GM19438 (cell line): ENCODE measurements around the gene SPTY2D1.
"Not testable (repeated sequence)": the region's sequence is repeated elsewhere in the genome, so short reads cannot be mapped to it uniquely, and the experiment has no call there.

Source experiments
- ATAC-seq: cut with Tn5 transposase; IDR thresholded peaks from one replicate; pipeline ENCODE4 v1.9.1; 2021; ENCODE audit warnings: low read depth; ENCODE audit not compliant: unreplicated experiment

The SPTY2D1 gene

DNA sequence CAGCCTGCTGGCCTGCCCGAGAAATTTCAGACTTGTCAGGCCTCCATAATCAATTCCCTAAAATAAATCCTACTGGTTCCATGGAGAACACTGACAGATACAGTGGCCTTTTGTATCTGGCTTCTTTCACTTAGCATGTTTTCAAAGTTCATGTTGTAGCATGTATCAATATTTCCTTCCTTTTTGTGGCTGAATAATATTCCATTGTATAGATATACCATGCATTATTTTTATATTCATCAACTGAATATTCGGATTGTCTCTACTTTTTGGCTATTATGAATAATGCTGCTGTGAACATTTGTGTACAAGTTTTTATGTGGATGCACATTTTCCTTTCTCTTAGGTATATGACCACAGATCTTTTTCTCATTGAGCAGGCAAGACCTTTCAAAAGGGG, 10.4 kb downstream of the SPTY2D1 start:
- ATAC-seq = no peak

DNA sequence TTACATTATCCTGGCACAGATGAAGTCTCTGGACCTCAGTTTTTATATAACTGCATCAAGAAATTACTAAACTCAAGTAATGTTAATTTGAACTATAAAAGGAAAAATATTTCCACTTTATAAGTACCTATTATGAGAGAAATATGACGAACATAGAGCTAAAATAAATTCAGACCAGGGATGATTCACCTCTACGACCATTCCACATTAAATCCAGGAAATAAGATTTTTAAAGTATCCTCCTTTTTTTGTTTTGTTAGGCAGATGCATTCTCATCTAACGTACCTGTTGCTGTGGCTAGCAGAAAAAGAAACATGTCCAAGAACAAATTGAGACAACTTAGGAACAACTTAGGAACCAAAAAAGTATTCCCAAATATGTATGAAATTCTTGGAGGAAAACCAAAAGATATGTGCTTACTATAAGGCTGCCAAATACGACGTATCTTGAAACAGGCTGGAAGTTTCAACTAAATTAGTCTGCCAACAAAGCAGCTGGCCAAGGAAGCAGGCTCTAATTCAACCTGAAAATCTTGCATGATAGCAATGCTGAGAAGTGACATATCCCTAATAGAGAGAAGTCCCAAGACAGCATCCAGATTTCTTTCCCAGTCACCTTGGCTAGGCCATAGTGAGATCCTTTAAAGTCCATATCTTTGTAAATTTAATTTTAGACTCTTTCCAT, 15.7 kb downstream of the SPTY2D1 start:
- no peak for ATAC-seq

DNA sequence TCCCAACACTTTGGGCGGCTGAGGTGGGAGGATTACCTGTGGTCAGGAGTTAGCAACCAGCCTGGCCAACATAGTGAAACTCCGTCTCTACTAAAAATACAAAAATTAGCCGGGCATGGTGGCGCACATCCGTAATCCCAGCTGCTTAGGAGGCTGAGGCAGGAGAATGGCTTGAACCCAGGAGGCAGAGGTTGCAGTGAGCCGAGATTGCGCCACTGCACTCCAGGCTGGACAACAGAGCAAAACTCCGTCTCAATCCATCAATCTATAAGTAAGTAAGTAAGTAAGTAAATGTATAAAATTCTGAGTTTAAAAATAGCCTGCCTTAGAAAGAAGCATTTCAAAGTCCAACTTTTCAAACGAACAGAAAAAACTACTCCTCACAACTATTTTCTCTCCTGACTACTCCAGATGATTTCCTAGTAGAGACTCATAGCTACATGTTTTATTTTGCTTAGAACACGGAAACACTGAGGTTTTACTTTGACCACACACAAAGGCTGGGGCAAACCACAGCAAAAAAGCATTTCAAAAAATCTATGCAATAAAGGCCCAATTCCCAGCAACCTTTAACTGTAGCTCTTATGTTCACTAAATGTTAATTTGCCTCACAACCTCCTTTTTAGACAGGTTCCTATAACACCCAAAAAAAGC, 16.3 kb downstream of the SPTY2D1 start:
- ATAC-seq = no peak

DNA sequence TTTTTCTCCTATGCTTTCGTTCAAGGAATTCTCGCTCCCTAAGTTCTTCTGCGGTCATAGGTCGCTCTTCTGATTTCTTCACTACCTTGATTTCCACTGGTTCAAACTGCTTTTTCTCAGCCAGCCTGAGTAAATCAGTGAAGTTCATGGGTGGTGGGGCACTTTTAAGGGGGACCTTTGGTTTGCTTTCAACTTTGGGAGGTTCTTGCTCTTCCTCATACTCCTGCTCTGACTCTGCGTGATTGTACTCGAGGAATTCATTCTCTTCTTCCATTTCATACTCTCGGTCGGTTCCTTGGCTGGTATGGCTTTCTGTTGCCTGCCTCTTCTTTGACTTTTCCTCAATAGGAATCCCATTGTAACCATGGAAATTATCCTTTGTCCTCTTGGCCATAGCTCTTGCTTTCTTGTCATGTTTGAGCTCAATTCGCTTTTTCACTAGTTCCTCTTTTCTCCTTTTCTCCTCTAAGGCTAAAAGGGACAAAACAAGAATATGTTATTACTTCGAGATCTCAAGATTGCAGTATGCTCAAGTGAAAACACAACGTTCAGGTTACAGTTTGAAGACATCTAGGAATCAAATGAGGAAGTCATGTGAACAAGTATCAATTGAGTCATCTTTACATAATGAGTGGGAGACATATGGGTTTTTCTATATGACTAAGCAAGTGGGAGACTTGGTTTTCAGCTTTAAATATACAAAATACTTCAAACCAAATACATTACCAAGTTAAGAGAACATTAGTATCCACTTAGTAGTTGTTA, 18.3 kb downstream of the SPTY2D1 start:
- ATAC-seq = peak; percentile 82

DNA sequence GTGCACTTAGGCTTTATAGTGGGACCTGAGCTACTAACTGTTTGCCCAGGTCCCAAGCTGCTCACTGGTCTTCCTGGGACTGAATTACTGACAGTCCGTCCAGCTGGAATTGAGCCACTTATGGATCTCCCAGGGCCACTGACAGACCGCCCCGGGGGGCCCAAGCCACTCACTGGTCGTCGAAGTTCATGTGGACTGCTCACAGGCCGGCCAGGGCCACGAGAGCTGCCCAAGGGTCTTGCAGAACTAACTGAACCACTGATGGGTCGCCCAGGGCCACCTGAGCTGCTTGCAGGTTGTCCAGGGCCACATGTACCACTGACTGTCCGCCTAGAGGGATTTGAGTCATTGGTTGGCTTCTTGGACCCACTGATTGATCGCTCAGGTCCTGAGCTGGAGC, 19.5 kb downstream of the SPTY2D1 start:
- no peak for ATAC-seq

DNA sequence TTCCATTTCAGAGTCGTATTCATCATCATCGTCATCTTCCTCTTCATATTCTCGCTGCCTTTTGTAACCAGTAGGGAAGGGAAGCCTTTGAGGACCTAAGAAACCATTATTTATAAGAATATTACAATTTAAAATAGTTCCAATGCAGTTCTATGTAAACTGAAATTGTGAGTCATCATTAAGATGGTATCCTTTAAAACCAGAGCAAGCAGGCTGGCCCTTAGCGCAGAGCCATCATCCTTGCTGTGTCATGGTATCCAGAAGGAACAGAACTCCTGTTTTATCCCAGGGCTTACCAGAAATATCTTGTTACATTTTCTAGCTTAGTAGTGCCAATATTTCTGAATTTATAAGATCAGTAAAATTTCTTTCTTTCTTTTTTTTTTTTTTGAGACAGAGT, 21.7 kb downstream of the SPTY2D1 start:
- ATAC-seq = no peak

DNA sequence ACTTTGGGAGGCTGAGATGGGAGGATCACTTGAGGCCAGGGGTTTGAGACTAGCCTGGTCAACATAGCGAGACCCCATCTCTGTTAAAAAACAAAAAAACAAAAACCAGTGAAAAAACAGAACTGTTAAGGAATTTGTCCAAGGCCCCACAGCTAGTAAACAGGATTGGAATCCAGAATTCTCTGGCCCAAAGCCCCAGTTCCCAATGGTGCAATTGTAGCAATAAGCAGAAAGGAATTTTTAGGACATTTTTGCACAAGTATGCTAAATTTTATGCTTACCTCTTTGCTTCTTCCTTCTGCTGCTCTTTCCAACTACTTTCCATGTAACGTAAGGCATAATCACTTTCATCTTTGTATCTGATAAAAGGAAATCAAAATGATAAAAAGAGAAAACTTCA, 22.9 kb downstream of the SPTY2D1 start:
- no peak for ATAC-seq

DNA sequence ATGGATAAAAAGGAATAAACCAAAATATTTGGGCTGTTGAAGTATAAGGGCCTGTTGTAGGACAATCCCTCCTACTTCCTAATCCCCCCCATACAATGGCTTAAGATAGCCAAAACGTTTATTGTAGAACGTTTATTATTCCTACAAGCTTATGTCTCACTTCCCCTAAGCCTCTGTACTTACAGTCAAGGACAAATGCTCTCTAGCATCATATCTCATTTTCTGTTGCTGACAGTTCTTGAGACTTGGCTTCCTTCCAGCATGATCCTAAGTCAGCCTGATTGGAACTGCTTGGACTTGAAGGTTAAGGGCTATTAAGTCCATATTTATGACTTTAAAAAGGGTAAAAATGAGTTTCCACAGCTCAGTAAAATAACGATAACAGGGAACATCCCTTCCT, 25.8 kb downstream of the SPTY2D1 start:
- ATAC-seq = no peak

DNA sequence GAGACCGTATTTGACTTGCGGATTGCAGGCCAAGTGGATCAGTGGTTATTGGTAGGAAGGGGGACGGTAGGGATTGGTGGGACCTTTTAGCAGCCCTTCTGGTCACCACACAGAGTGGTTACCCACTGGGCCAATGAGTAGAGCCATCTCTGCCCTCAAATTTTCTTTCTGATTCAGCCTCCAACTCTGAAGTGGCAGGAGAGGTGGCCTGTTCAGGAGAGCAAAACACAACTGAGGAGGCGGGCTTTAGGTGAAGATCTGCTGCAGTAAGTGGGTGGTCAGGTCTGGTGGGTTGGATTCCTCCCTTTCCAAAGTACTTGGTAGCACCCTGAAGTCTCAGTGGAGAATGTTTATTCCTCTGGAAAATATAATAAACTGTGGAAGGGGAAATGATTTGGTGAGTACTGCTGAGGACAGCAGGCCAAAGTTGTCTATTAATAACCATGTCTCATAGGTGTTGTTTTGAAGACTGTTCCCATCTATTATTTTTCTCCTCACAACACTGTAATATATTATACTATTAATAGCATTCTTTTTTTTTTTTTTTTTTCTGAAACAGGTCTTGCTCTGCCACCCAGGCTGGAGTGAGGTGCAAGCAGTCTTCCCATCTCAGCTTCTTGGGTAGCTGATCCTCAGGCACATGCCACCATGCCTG, 33.1 kb downstream of the SPTY2D1 start:
- ATAC-seq = no peak

DNA sequence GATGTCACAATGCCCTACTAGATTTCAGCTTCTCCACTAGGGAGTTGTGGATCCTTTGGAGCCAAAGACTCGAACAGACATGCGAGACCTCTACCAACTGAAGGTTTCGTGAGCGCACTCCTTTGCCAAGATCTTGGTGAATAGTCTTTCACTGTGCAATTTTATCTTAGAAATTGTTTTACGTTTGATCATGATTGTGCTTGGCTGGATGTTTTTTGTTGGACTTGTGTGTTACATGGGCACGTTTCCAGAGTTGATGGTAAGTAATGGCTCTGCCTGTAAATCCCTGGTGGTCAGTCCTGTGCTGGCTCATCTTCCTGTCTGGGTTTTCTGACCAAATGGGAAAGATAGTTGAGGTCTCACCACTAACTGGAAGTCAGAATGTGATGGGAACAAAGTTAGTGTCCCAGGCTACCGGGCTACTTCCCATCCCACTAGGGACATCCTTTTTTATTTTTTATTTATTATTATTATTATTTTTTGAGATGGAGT, 34.4 kb downstream of the SPTY2D1 start, which contains the start of gene MISFA:
MISFA (plus strand) TSS at position 51 of the 492 bp plus-strand sequence; CDS start at position 191, 140 bp downstream.
- no peak for ATAC-seq

DNA sequence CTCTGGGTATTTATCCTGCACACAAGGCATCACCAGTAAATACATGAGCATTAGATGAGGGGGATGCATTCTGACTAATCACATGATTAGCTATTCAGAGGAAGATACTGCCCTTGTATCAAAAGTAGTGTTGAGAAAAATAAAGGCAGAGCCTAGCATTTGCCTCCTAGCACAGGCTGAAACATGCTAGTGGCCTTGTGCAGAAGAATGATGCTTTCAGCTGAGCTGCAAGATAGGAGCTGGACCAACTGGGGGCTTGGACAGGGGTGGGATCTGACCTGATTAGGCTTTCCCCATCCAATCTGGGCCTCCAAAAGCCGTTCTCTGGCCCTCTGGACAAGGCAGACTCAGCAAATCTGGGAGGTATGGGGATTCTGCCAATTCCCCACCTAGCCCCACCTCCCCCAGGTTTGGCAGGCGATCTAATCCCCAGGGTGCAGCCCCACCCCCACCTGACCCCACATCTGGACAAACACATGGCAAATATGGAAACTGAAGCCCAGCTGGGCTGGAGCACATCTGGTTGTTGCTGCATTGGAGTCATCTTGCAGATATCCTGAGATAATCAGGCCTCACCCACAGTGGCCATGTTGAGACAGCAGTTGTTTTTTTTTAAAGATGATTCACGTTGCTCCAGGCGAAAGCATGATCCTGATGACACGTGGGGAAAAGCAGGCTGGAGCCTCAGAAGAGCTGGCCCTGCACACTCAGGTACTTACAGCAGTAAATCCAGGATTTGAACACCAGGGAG, 39.0 kb downstream of the SPTY2D1 start:
- ATAC-seq = no peak

DNA sequence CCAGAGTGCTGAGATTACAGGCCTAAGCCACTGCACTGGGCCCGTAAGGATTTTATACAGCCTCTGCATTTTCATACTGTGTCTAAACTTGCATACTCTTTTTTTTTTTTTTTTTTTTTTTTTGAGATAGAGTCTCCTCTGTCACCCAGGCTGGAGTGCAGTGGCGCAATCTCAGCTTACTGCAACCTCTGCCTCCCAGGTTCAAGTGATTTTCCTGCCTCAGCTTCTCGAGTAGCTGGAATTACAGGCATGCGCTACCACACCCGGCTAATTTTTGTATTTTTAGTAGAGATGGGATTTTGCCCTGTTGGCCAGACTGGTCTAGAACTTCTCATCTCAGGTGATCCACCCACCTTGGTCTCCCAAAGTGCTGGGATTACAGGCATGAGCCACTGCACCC, 40.1 kb downstream of the SPTY2D1 start:
- ATAC-seq = not testable (repeated sequence)

DNA sequence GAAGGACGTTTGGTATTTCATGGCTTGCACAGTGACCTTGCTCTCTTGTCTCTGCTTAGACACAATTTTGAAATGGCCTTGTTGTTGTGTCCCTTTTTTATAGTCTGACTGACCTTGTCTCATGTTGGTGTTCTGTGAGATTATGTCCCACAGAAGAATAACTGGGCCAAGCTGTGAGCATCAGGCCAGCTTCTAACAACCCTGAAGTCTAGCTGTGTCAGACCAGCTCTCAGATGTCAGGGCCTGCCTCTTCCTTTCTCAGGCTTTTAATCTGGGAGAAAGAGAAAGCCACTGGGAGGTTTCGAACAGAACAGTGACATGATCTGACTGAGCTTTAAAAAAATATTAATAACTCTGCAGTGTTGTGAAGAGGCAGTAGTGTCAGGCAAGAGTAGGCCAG, 43.6 kb downstream of the SPTY2D1 start:
- no peak for ATAC-seq

DNA sequence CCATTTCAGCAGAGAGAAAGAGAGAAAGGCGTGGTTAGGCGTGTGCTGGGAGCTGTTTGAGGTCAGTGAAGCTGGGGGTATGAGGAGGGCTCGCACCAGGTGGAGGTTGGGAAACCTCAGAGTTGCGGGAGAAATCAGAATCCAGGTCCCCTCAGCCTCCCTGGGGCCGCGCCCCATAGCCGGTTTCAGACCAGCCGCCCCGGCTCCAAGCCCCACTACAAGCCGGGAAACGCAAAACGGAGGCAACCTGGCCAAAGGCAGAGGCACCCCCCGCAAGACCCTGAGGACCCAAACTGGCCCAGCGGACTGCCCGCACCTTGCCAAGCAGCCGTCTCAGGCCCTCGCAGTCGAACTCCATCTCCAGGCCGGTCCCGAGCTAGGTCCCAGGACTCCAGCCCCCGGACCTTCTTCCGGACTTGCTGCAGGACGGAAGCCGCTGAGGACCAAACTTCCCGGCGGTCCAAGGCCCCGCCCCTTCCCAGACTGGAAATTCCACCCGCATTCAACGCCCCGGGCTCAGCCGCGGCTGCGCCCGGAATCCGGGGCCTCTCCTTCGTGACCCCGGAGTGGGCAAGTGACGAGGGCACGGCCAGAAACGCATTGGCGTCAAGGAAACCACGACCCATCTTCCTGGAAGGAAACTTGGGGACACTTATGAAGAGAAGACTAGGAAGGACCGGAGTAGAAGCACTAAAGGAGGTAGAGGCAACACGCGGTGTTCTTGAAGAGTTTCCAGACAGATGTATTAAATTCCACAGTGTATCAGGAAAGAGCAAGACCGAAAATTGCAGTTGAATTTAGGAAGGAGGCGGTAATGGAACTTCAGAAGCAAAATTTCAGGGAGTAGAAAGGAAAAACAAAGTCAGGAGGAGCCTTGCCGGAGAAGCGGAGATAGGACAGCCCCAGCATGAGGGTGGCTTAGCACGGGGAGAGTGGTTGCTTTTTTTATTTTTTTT, 45.6 kb downstream of the SPTY2D1 start, which contains the start of gene UEVLD:
UEVLD (minus strand) TSS at position 438 of the 956 bp plus-strand sequence; CDS start at position 358, 80 bp downstream.
- peak; percentile 76 for ATAC-seq

DNA sequence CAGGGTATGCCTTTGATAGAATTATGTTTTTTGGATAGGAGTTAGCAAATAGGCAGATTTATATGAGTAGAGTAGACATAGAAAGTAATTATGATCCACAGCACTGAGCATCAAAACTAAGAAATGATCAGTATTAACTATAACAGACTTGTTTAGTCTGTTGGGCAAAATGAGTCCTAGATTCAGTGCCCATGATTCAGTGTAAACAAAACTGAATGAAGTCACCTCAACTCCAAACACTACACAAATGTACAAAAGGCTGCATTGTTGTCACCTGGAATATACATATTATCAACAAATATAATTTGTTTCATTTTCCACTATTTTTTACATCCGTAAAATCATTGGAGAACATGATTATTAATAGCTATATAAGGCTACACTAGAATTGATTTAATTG, 52.3 kb downstream of the SPTY2D1 start:
- no peak for ATAC-seq

DNA sequence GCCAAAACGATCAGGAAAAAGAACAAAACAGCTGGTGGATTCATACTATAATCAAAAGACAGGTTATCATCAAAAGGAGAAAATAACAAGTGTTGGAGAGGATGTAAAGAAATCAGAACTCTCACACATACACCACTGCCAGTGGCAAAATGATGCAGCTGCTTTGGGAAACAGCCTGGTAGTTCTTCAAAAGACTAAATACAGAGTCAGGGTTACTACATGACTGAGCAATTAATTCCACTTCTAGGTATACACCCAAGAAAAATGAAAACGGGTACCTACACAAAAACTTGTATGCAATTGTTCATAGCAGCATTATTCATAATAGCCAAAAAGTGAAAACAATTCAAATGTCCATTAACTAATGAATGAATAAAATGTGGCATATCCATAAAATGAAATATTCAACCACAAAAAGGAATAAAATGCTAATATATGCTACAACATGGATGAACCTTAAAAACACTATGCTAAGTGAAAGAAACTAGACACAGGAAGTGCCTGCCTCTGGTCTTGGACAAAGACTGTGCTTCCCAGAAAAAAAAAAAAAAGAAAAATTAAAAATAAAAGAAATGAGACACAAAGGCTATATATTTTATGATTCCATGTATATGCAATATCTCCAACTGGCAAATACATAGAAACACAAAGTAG, 53.9 kb downstream of the SPTY2D1 start:
- no peak for ATAC-seq

DNA sequence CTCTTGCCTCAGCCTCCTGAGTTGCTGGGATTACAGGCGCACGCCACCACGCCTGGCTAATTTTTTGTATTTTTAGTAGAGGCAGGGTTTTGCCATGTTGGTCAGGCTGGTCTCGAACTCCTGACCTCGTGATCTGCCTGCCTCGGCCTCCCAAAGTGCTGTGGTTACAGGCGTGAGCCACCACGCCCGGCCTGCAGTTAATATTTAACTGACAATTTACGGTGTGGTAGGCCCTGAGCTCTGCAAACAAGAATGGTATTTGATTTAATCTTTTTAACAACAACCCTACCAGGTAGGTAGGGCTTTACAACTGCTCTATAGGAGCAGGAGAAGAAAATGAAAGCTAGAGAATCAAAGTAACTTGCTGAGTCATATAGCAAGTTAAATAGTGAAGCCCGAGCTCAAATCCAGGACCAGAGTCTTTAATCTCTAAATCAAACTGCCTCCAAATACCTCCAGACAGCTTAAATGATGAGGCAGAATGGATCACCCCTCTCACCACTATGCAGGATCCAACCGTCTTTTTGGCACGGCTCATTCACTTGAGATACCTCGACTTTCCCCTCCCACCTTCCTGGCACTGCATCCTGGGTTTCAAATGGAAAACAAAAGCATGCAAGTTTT, 55.1 kb downstream of the SPTY2D1 start:
- ATAC-seq = no peak

DNA sequence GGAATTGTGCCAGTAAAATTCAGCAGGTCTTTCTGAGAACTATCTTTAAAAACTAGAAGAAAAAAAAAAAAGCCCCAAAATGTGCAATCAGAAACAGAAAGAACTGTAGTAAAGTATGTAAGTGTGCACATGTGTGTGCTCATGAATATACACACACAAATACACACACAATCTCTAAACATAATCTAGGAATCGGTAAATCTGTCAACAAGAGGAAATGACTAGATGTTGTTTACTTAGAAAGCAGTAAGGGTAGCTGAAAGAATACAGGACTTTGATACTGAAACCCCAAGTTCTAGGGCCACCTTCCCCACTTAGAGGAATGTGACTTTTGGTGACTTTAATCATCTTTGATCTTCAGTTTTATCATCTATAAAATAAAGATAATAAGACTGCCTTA, 58.8 kb downstream of the SPTY2D1 start:
- no peak for ATAC-seq
